ENCODE data around the gene PRKRIP1. TPM values are rescaled to one million over a fixed set of nuclear protein-coding genes. Genes with fewer than 3 reads are reported as not detected.

PRKRIP1 gene
- total RNA-seq, 1 experiment from 2014 or later, result 38.8 TPM

DNA sequence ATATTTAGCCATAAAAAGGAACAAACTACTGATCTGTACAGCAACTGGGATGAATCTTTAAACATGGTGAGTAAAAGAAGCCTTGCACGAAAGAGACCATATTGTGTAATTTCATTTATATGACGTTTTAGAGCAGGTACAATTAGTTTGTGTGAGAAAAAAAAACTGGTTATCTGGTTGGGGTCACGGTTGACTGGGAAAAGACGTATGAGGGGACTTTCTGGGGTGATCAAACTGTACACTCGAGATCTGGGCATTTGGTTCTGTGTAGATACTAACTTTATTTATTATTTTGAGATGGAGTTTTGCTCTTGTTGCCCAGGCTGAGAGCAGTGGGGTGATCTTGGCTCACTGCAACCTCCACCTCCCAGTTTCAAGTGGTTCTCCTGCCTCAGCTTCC is 4.2 kb downstream of the PRKRIP1 start:
- Histone ChIP-seq H2BK12ac (ENCODE audit: insufficient read length, low read depth, low read length) (no peak overlapping the region), H3K79me1 (ENCODE audit: insufficient read depth, low read depth, low read length, poor library complexity, severe bottlenecking) (peaks cover 3% of the 10 kb centered on the region), H3K27ac (ENCODE audit: insufficient read length, low read depth, low read length) (no peak overlapping the region), H2BK5ac (ENCODE audit: insufficient read length, low read length) (no peak overlapping the region), H3K4me2 (ENCODE audit: insufficient read depth, insufficient read length, low read length) (no peak overlapping the region), H4K5ac (ENCODE audit: insufficient read length, low read depth, low read length) (no peak overlapping the region), H3T11ph (ENCODE audit: low read length) (no peak overlapping the region), H3K4ac (ENCODE audit: low read depth, low read length) (no peak overlapping the region), H3K14ac (ENCODE audit: insufficient read depth, low read length) (no peak overlapping the region), H3K27me3 (ENCODE audit: insufficient read depth, low read length) (no peaks in the 10 kb centered on the region), H2BK15ac (ENCODE audit: low read depth, low read length) (no peak overlapping the region), H3K9me3 (ENCODE audit: control insufficient read depth, low read depth, low read length) (no peaks in the 10 kb centered on the region), H4K91ac (ENCODE audit: insufficient read length, low read depth, low read length) (no peak overlapping the region), H4K8ac (replicated peaks; ENCODE audit: insufficient read length, low read depth, low read length) (no peak overlapping the region), H2AFZ (ENCODE audit: low read length) (no peak overlapping the region), H3K56ac (ENCODE audit: insufficient read length, low read depth, low read length) (no peak overlapping the region), H3K23ac (ENCODE audit: insufficient read length, low read depth, low read length) (no peak overlapping the region), H3K4me1 (ENCODE audit: insufficient read depth, low read length) (no peaks in the 10 kb centered on the region), H4K20me1 (ENCODE audit: control insufficient read depth, insufficient read depth, insufficient read length) (no peaks in the 10 kb centered on the region), H3K23me2 (ENCODE audit: insufficient read length, low read depth, low read length, poor library complexity, severe bottlenecking) (peaks cover 9% of the 10 kb centered on the region), H3K9ac (ENCODE audit: extremely low read depth, insufficient read length, low read length) (no peak overlapping the region), H2BK120ac (ENCODE audit: low read depth, low read length, poor library complexity, severe bottlenecking) (no peak overlapping the region), H3K18ac (ENCODE audit: insufficient read length, low read depth, low read length) (no peak overlapping the region), H2AK5ac (ENCODE audit: insufficient read length, low read length) (no peak overlapping the region), H2BK20ac (ENCODE audit: low read depth, low read length, poor library complexity, severe bottlenecking) (no peak overlapping the region), H3K79me2 (ENCODE audit: insufficient read depth, low read length) (peaks cover 1% of the 10 kb centered on the region; the same call in 1 of the 2 replicates)
- Mint-ChIP-seq H3K4me1 (peaks cover 11 to 12% of the 10 kb centered on the region in 2 experiments), H3K27ac (0 out of 7 replicates have a peak overlapping the region, but pooled peaks of 1 of the 3 experiments have one; percentile 17), H3K36me3 (ENCODE audit: insufficient read depth in 1 of 3, low read depth in 3 of 3) (peaks cover 25 to 77% (median 60%) of the 10 kb centered on the region in 3 experiments; a peak in 6 of 7 replicates), H3K9me3 (no peaks in the 10 kb centered on the region; a peak in 1 of 5 replicates), H3K4me3 (no peak overlapping the region), H3K27me3 (ENCODE audit: low read depth) (no peaks in the 10 kb centered on the region; the same call in 1 of the 2 replicates)
- no CpG with 5 or more reads among the region's 5 CpGs for WGBS (ENCODE audit: extremely low coverage, insufficient read length, low lambda C conversion rate)
- DNase-seq, result no peak
- TF ChIP-seq, protein P1, sequence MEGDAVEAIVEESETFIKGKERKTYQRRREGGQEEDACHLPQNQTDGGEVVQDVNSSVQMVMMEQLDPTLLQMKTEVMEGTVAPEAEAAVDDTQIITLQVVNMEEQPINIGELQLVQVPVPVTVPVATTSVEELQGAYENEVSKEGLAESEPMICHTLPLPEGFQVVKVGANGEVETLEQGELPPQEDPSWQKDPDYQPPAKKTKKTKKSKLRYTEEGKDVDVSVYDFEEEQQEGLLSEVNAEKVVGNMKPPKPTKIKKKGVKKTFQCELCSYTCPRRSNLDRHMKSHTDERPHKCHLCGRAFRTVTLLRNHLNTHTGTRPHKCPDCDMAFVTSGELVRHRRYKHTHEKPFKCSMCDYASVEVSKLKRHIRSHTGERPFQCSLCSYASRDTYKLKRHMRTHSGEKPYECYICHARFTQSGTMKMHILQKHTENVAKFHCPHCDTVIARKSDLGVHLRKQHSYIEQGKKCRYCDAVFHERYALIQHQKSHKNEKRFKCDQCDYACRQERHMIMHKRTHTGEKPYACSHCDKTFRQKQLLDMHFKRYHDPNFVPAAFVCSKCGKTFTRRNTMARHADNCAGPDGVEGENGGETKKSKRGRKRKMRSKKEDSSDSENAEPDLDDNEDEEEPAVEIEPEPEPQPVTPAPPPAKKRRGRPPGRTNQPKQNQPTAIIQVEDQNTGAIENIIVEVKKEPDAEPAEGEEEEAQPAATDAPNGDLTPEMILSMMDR (conservative IDR thresholded peaks at IDR 0.05), result no peak

Measured in H9 (cell line).